NB4 (cell line): ENCODE data around the gene ERBB4.

Experiments
- DNase-seq: peaks from one replicate; pipeline ENCODE4 v3.0.0; 2010; ENCODE audit warnings: low read depth
- H3K4me3 ChIP-seq: one replicate; pipeline ENCODE4 v1.5.1; 2011; ENCODE audit warnings: mild to moderate bottlenecking, low read depth, low read length, moderate library complexity
- CTCF ChIP-seq: IDR thresholded peaks from one replicate; pipeline ENCODE4 v1.5.1; 2012; ENCODE audit warnings: low read depth, low read length
- MAX ChIP-seq: IDR thresholded peaks from 2 replicates; pipeline ENCODE4 v1.6.1; 2011; ENCODE audit warnings: low read depth, low read length
- MYC ChIP-seq: IDR thresholded peaks from 2 replicates; pipeline ENCODE4 v1.6.1; 2011; ENCODE audit warnings: low read depth, low read length
- POLR2A ChIP-seq: IDR thresholded peaks from 2 replicates; pipeline ENCODE4 v1.6.1; 2011; ENCODE audit warnings: mild to moderate bottlenecking; ENCODE audit not compliant: insufficient read length; ENCODE audit errors: extremely low read depth

Gene ERBB4

GRCh38 chr2:211512806-211513205, 1025.8 kb downstream of the ERBB4 start:
- H3K4me3 ChIP-seq, result no peak overlapping the region
- no peak for DNase-seq
- TF ChIP-seq MYC, result no peak
- no peak for TF ChIP-seq MAX
- no peak for TF ChIP-seq POLR2A
- no peak for TF ChIP-seq CTCF

- no peak overlapping the region for H3K4me3 ChIP-seq
- no peak for TF ChIP-seq MYC
- TF ChIP-seq CTCF, result peak; percentile 65
- DNase-seq, result peak; percentile 14
These were observed 1034.7 kb downstream of the ERBB4 start for GRCh38 chr2:211503856-211504255.

- no peak for DNase-seq
- no peak overlapping the region for H3K4me3 ChIP-seq
- TF ChIP-seq MAX (no peak), POLR2A (no peak), MYC (no peak), CTCF (no peak)
These were observed 1035.4 kb downstream of the ERBB4 start for GRCh38 chr2:211503198-211503597.

GRCh38 chr2:211498551-211499205, 1039.9 kb downstream of the ERBB4 start:
- TF ChIP-seq MYC (no peak), POLR2A (no peak), MAX (no peak), CTCF (no peak)
- H3K4me3 ChIP-seq, result no peak overlapping the region
- DNase-seq, result no peak

GRCh38 chr2:211495339-211495738, 1043.3 kb downstream of the ERBB4 start:
- no peak for DNase-seq
- no peak overlapping the region for H3K4me3 ChIP-seq
- TF ChIP-seq POLR2A (no peak), MYC (no peak), MAX (no peak), CTCF (no peak)

GRCh38 chr2:211494536-211494935, 1044.1 kb downstream of the ERBB4 start:
- DNase-seq, result no peak
- TF ChIP-seq POLR2A (no peak), CTCF (no peak)
- H3K4me3 ChIP-seq, result no peak overlapping the region
